Neural progenitor cell (in vitro differentiated cells): ENCODE results near the gene TNP2. TPM values are rescaled to one million over a fixed set of nuclear protein-coding genes. Genes with fewer than 3 reads are reported as not detected.

Experiments used
- DNase-seq: peaks from one replicate; pipeline ENCODE4 v3.0.0-alpha.2; 2016; ENCODE audit warnings: low spot score
- H2AFZ ChIP-seq: fragments of 200-600 bp; sonication (generic); replicated peaks from 2 replicates; pipeline ENCODE4 v1.6.1; 2016; ENCODE audit warnings: antibody characterized with exemption
- H3F3A ChIP-seq: fragments of 200-600 bp; sonication (generic); 2 replicates; pipeline ENCODE4 v1.6.1; 2016; ENCODE audit warnings: antibody characterized with exemption, low read depth
- H3K27ac ChIP-seq: fragments of 200-600 bp; sonication (generic); 2 replicates; pipeline ENCODE4 v1.5.1; 2016; ENCODE audit warnings: mild to moderate bottlenecking
- H3K27me3 ChIP-seq: fragments of 200-600 bp; sonication (generic); 2 replicates; pipeline ENCODE4 v1.6.1; 2016; ENCODE audit warnings: mild to moderate bottlenecking, moderate library complexity
- H3K36me3 ChIP-seq: fragments of 200-600 bp; sonication (generic); 2 replicates; pipeline ENCODE4 v1.5.1; 2016
- H3K4me1 ChIP-seq: fragments of 200-600 bp; sonication (generic); 2 replicates; pipeline ENCODE4 v1.6.1; 2016; ENCODE audit warnings: mixed run types
- H3K4me2 ChIP-seq: fragments of 200-600 bp; sonication (generic); 2 replicates; pipeline ENCODE4 v1.6.1; 2016
- H3K4me3 ChIP-seq: fragments of 200-600 bp; sonication (generic); 2 replicates; pipeline ENCODE4 v1.5.1; 2016
- H3K79me2 ChIP-seq: fragments of 200-600 bp; sonication (generic); 2 replicates; pipeline ENCODE4 v1.6.1; 2016; ENCODE audit warnings: low read depth
- H3K9ac ChIP-seq: fragments of 200-600 bp; sonication (generic); 2 replicates; pipeline ENCODE4 v1.6.1; 2016
- H3K9me3 ChIP-seq: fragments of 200-600 bp; sonication (generic); 2 replicates; pipeline ENCODE4 v1.5.1; 2016; ENCODE audit warnings: low read depth
- H4K20me1 ChIP-seq: fragments of 200-600 bp; sonication (generic); 2 replicates; pipeline ENCODE4 v1.6.1; 2016; ENCODE audit warnings: low read depth
- H3K27ac Mint-ChIP-seq: 3 replicates; pipeline ENCODE4 v1.8.0; 2021; ENCODE audit warnings: mixed read lengths
- H3K27me3 Mint-ChIP-seq: 2 replicates; pipeline ENCODE4 v1.8.0; 2022; ENCODE audit warnings: low read depth, mild to moderate bottlenecking, inconsistent platforms, moderate library complexity, mixed read lengths; ENCODE audit not compliant: insufficient read depth
- H3K36me3 Mint-ChIP-seq: 3 replicates; pipeline ENCODE4 v1.8.0; 2021; ENCODE audit warnings: mixed read lengths
- H3K4me1 Mint-ChIP-seq: 3 replicates; pipeline ENCODE4 v1.8.0; 2021; ENCODE audit warnings: mixed read lengths
- H3K4me3 Mint-ChIP-seq: 3 replicates; pipeline ENCODE4 v1.8.0; 2021; ENCODE audit warnings: mild to moderate bottlenecking, moderate library complexity, mixed read lengths
- H3K9me3 Mint-ChIP-seq: 3 replicates; pipeline ENCODE4 v1.8.0; 2020; ENCODE audit warnings: mixed read lengths
- EZH2 ChIP-seq: fragments of 200-600 bp; sonication (generic); IDR thresholded peaks from 2 replicates; pipeline ENCODE4 v1.6.1; 2017; ENCODE audit warnings: antibody characterized with exemption, mild to moderate bottlenecking, moderate library complexity
- EZH2phosphoT487 ChIP-seq: fragments of 200-600 bp; sonication (generic); IDR thresholded peaks from 2 replicates; pipeline ENCODE4 v1.6.1; 2017; ENCODE audit warnings: antibody characterized with exemption
- total RNA-seq: library from RNA; depleted of rRNA; stranded (reverse); fragments of >200 nt; gene quantifications from 2 replicates; pipeline ENCODE4 v1.2.3, GENCODE V29; 2015; ENCODE audit warnings: low replicate concordance
- TF ChIP-seq, protein P1 (sequence below): fragments of 200-600 bp; sonication (generic); IDR thresholded peaks from 2 replicates; pipeline ENCODE4 v1.5.1; 2017; ENCODE audit warnings: antibody characterized with exemption, mild to moderate bottlenecking

The TNP2 gene
- total RNA-seq, 1 donor from 2014 or later: not detected

- Mint-ChIP-seq H3K9me3 (no peaks in the 10 kb centered on the region), H3K36me3 (no peaks in the 10 kb centered on the region), H3K4me3 (no peak overlapping the region), H3K4me1 (peaks cover 5% of the 10 kb centered on the region), H3K27ac (no peak overlapping the region), H3K27me3 (peaks cover 8% of the 10 kb centered on the region)
- Histone ChIP-seq H3K27ac (no peak overlapping the region), H2AFZ (no peak overlapping the region), H3F3A (no peaks in the 10 kb centered on the region), H3K36me3 (no peaks in the 10 kb centered on the region), H3K27me3 (peaks cover 22% of the 10 kb centered on the region), H4K20me1 (peaks cover 15% of the 10 kb centered on the region), H3K4me3 (no peak overlapping the region), H3K9ac (no peak overlapping the region), H3K9me3 (no peaks in the 10 kb centered on the region), H3K4me1 (peaks cover 6% of the 10 kb centered on the region), H3K4me2 (no peak overlapping the region), H3K79me2 (no peaks in the 10 kb centered on the region)
- DNase-seq: no peak
- TF ChIP-seq EZH2phosphoT487: no peak
- TF ChIP-seq EZH2: no peak
- TF ChIP-seq, protein P1, sequence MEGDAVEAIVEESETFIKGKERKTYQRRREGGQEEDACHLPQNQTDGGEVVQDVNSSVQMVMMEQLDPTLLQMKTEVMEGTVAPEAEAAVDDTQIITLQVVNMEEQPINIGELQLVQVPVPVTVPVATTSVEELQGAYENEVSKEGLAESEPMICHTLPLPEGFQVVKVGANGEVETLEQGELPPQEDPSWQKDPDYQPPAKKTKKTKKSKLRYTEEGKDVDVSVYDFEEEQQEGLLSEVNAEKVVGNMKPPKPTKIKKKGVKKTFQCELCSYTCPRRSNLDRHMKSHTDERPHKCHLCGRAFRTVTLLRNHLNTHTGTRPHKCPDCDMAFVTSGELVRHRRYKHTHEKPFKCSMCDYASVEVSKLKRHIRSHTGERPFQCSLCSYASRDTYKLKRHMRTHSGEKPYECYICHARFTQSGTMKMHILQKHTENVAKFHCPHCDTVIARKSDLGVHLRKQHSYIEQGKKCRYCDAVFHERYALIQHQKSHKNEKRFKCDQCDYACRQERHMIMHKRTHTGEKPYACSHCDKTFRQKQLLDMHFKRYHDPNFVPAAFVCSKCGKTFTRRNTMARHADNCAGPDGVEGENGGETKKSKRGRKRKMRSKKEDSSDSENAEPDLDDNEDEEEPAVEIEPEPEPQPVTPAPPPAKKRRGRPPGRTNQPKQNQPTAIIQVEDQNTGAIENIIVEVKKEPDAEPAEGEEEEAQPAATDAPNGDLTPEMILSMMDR: no peak
Measured at GRCh38 chr16:11250786-11251524, 18.2 kb downstream of the TNP2 start.

DNA sequence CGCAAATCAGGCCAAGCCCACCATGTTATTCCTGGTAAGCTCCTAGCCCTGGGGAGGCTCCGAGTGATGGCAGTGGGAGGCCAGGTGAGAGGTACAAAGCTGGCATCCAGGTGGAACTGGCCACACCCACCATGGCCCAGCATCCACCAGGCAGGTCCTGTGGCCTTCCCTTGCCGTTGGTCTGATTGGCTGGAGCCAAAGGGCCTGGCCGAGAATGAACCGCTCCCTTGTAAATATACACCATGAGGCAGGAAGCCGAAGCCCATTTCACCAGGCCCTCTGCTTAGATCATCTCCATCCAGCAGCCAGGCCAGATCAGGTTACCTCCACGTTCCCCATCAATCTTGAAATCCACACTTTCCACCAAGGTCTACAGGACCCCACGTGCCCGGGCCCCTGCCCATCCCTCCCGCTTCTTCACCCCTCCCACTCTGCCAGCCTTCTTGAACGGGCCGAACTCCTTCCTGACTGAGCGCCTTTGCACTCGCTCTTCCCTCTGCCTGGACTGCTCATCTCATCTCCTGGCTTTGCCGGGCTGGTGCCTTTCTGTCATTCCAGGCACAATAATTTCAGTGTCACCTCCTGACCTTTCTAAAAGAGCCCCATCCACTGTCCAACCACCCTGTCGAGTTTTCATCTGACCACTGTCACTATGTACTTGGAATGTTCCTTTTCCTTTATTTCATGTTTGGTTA lies 18.9 kb downstream of the TNP2 start:
- H3K4me2 ChIP-seq: no peak overlapping the region
- H3K9ac ChIP-seq: no peak overlapping the region
- H3K4me1 ChIP-seq: peaks cover 6% of the 10 kb centered on the region
- H3K27me3 Mint-ChIP-seq: peaks cover 8% of the 10 kb centered on the region
- H3K79me2 ChIP-seq: no peaks in the 10 kb centered on the region
- H3K36me3 ChIP-seq: no peaks in the 10 kb centered on the region
- DNase-seq: no peak
- TF ChIP-seq, protein P1: no peak
- no peak for TF ChIP-seq EZH2phosphoT487
- no peaks in the 10 kb centered on the region for H3K36me3 Mint-ChIP-seq
- H3K9me3 Mint-ChIP-seq: no peaks in the 10 kb centered on the region
- no peaks in the 10 kb centered on the region for H3K9me3 ChIP-seq
- H3K27ac Mint-ChIP-seq: no peak overlapping the region
- peaks cover 19% of the 10 kb centered on the region for H3K27me3 ChIP-seq
- no peak overlapping the region for H3K4me3 ChIP-seq
- H2AFZ ChIP-seq: no peak overlapping the region
- no peak overlapping the region for H3K4me3 Mint-ChIP-seq
- no peaks in the 10 kb centered on the region for H3F3A ChIP-seq
- H4K20me1 ChIP-seq: peaks cover 15% of the 10 kb centered on the region
- H3K4me1 Mint-ChIP-seq: peaks cover 5% of the 10 kb centered on the region
- H3K27ac ChIP-seq: no peak overlapping the region

DNA sequence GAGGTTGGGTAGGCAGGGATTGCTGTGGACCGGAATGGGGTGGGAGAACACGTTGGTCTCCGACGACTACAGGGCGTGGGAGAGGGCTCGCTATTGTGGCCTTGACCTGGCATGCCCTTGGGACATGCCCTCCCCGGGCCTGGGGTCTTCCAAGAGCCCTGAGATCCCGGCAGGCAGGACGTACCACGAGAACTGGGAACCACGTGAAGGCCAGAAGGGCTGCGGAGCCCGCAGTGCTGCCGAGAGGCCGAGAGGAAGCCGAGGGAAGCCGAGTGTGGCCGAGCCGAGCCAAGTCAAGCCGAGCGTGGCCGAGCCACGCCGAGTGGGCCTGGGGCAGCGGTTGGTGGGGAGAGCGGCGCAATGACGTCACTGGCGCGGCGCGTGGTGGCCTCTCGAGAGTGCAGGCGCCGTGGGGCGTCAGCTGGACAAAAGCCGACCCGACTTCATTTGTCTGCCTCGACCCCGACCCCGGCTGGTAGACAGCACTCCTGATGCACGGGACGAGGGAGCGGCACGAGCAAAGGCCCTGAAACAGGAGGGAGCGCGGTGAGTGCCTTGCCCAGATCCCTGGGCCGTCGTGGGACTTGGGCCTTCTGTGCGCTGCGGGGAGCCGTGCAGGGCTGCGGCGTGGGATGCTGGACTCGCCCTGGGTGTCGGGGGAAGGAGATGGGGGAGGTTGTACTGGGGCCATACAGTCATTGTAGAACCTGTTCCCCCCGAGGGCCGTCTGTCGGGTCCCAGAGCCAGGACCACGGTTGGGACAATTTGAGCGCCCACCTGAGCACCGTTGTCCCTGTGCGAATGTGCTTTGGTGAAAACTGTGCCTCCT lies 19.7 kb downstream of the TNP2 start:
- Mint-ChIP-seq H3K4me3 (no peak overlapping the region), H3K4me1 (peaks cover 5% of the 10 kb centered on the region), H3K36me3 (no peaks in the 10 kb centered on the region), H3K27ac (peak overlapping the region; percentile 13), H3K27me3 (peaks cover 8% of the 10 kb centered on the region), H3K9me3 (no peaks in the 10 kb centered on the region)
- Histone ChIP-seq H3K27ac (no peak overlapping the region), H3K4me1 (peaks cover under 1% of the 10 kb centered on the region), H3K9ac (no peak overlapping the region), H3F3A (no peaks in the 10 kb centered on the region), H3K79me2 (no peaks in the 10 kb centered on the region), H3K4me3 (no peak overlapping the region), H4K20me1 (peaks cover 11% of the 10 kb centered on the region), H2AFZ (no peak overlapping the region), H3K36me3 (no peaks in the 10 kb centered on the region), H3K9me3 (no peaks in the 10 kb centered on the region), H3K4me2 (no peak overlapping the region), H3K27me3 (peaks cover 11% of the 10 kb centered on the region)
- DNase-seq: no peak
- no peak for TF ChIP-seq EZH2
- no peak for TF ChIP-seq EZH2phosphoT487
- TF ChIP-seq, protein P1: no peak
